Upper lobe of left lung (tissue), 6 donors: Measurements from ENCODE around the gene CNTNAP5. TPM values are rescaled to one million over a fixed set of nuclear protein-coding genes. Genes with fewer than 3 reads are reported as not detected.

Experiments
- ATAC-seq, 2 donors: fragments of 200-7000 bp; cut with Tn5 transposase; one replicate each; pipeline ENCODE4 v1.9.1; 2022; ENCODE audit warnings: mild to moderate bottlenecking in 2 of 2, moderate library complexity in 2 of 2; ENCODE audit not compliant: low FRiP score in 2 of 2
- DNase-seq, 2 donors: peaks; one replicate each; pipeline ENCODE4 v3.0.0-alpha.2; 2019 to 2020
- H3K27ac ChIP-seq, 4 donors: fragments of 200-600 bp; sonication (generic); one replicate each; pipeline ENCODE4 v1.5.1; 2016 to 2019
- H3K27me3 ChIP-seq, 4 donors: fragments of 200-600 bp; sonication (generic); one replicate each; pipeline ENCODE4 v1.5.1; 2017 to 2019
- H3K36me3 ChIP-seq, 4 donors: fragments of 200-600 bp; sonication (generic); one replicate each; pipeline ENCODE4 v1.5.1; 2016 to 2019
- H3K4me1 ChIP-seq, 4 donors: fragments of 200-600 bp; sonication (generic); one replicate each; pipeline ENCODE4 v1.5.1; 2018 to 2019
- H3K4me3 ChIP-seq, 4 donors: fragments of 200-600 bp; sonication (generic); one replicate each; pipeline ENCODE4 v1.5.1; 2017 to 2019; ENCODE audit warnings: mild to moderate bottlenecking in 2 of 4, moderate library complexity in 1 of 4
- H3K9me3 ChIP-seq, 4 donors: fragments of 200-600 bp; sonication (generic); one replicate each; pipeline ENCODE4 v1.5.1; 2018 to 2019
- CTCF ChIP-seq, 6 experiments: fragments of 450-650 bp in 4 of 6; fragments of 200-600 bp in 2 of 6; sonication (generic) in 2 of 6; IDR thresholded peaks; one replicate each; pipeline ENCODE4 v1.5.1; 2016 to 2019; ENCODE audit warnings: antibody characterized with exemption in 6 of 6
- EP300 ChIP-seq, 4 donors: sonication (generic); formaldehyde crosslinking; IDR thresholded peaks; one replicate each; pipeline ENCODE4 v1.5.1; 2017; ENCODE audit warnings: antibody characterized with exemption in 4 of 4, control low read depth in 2 of 4
- POLR2A ChIP-seq, 4 donors: fragments of 450-650 bp; IDR thresholded peaks; one replicate each; pipeline ENCODE4 v1.5.1; 2016 to 2017; ENCODE audit warnings: antibody characterized with exemption in 4 of 4, mild to moderate bottlenecking in 2 of 4
- POLR2AphosphoS5 ChIP-seq, 2 donors: sonication (generic); formaldehyde crosslinking; IDR thresholded peaks; one replicate each; pipeline ENCODE4 v1.5.1; 2017; ENCODE audit warnings: antibody characterized with exemption in 2 of 2
- WGBS, 2 donors: methylation state at CpG; one replicate each; pipeline ENCODE4 v1.1.5; 2017 to 2018; 5-methylcytosine and 5-hydroxymethylcytosine counted together
- total RNA-seq, 6 donors: library from RNA; depleted of rRNA in 4 of 6; stranded (reverse); fragments of >200 nt in 4 of 6; gene quantifications; one replicate each; pipeline versions ENCODE4 v1.1.0 to v1.2.1, GENCODE V29; 2016 to 2021
- donor health status: DM: no; HTN: no; CAD: no; lungs with moderate emphysema.
- donor health status: DM: no; HTN: yes; CAD: no; lungs with severe emphysema.

CNTNAP5 gene
- total RNA-seq, 6 donors from 2014 or later = not detected

- Histone ChIP-seq H3K27me3 (no peaks in the 10 kb centered on the region), H3K9me3 (no peaks in the 10 kb centered on the region), H3K4me3 (no peak overlapping the region), H3K27ac (no peak overlapping the region), H3K36me3 (no peaks in the 10 kb centered on the region), H3K4me1 (no peaks in the 10 kb centered on the region)
- 0 to 41% methylated on average over 1 of the region's 1 CpG for WGBS, 2 donors
- DNase-seq (no peak), ATAC-seq (no peak)
- TF ChIP-seq CTCF (IDR thresholded peaks at IDR 0.05) (no peak), POLR2AphosphoS5 (IDR thresholded peaks at IDR 0.05) (no peak), EP300 (IDR thresholded peaks at IDR 0.05) (no peak), POLR2A (IDR thresholded peaks at IDR 0.05) (no peak)
Measured at GRCh38 chr2:124081154-124081716, 56.1 kb downstream of the CNTNAP5 start.

- WGBS, 2 donors = 49 to 75% methylated on average over 2 of the region's 2 CpGs
- no peaks in the 10 kb centered on the region for H3K4me1 ChIP-seq
Measured at GRCh38 chr2:124088616-124089015, 63.5 kb downstream of the CNTNAP5 start.

GRCh38 chr2:124091721-124092120 lies 66.6 kb downstream of the CNTNAP5 start:
- ATAC-seq (no peak), DNase-seq (no peak)
- WGBS, 2 donors = 74 to 76% methylated on average over 5 of the region's 5 CpGs
- Histone ChIP-seq H3K4me1 (no peaks in the 10 kb centered on the region), H3K9me3 (peaks cover 0 to 4% (median 0%) of the 10 kb centered on the region in 4 donors), H3K36me3 (no peaks in the 10 kb centered on the region), H3K4me3 (no peak overlapping the region), H3K27me3 (no peaks in the 10 kb centered on the region), H3K27ac (no peak overlapping the region)
- TF ChIP-seq POLR2AphosphoS5 (IDR thresholded peaks at IDR 0.05) (no peak), POLR2A (IDR thresholded peaks at IDR 0.05) (no peak), CTCF (IDR thresholded peaks at IDR 0.05) (no peak), EP300 (IDR thresholded peaks at IDR 0.05) (no peak)

More at GRCh38 chr2:124088616-124089015, 63.5 kb downstream of the CNTNAP5 start:
- ATAC-seq (no peak), DNase-seq (no peak)
- Histone ChIP-seq H3K9me3 (peaks cover 0 to 4% (median 0%) of the 10 kb centered on the region in 4 donors), H3K36me3 (no peaks in the 10 kb centered on the region), H3K4me3 (no peak overlapping the region), H3K27me3 (no peaks in the 10 kb centered on the region), H3K27ac (no peak overlapping the region)
- TF ChIP-seq POLR2AphosphoS5 (IDR thresholded peaks at IDR 0.05) (no peak), EP300 (IDR thresholded peaks at IDR 0.05) (no peak), CTCF (IDR thresholded peaks at IDR 0.05) (no peak), POLR2A (IDR thresholded peaks at IDR 0.05) (no peak)

GRCh38 chr2:124092651-124093050 lies 67.6 kb downstream of the CNTNAP5 start:
- no peaks in the 10 kb centered on the region for H3K27me3 ChIP-seq
- WGBS, 2 donors = 45 to 81% methylated on average over 2 of the region's 2 CpGs
- no peaks in the 10 kb centered on the region for H3K9me3 ChIP-seq
- H3K4me1 ChIP-seq = no peaks in the 10 kb centered on the region
- ATAC-seq (no peak), DNase-seq (no peak)
- no peak overlapping the region for H3K4me3 ChIP-seq
- TF ChIP-seq POLR2A (IDR thresholded peaks at IDR 0.05) (no peak), CTCF (IDR thresholded peaks at IDR 0.05) (no peak), EP300 (IDR thresholded peaks at IDR 0.05) (no peak), POLR2AphosphoS5 (IDR thresholded peaks at IDR 0.05) (no peak)
- no peak overlapping the region for H3K27ac ChIP-seq
- H3K36me3 ChIP-seq = no peaks in the 10 kb centered on the region

- no peaks in the 10 kb centered on the region for H3K36me3 ChIP-seq
- no peak for ATAC-seq
Measured at GRCh38 chr2:124104914-124105313, 79.8 kb downstream of the CNTNAP5 start.

More at GRCh38 chr2:124104914-124105313, 79.8 kb downstream of the CNTNAP5 start:
- no peaks in the 10 kb centered on the region for H3K27me3 ChIP-seq
- no peak overlapping the region for H3K27ac ChIP-seq
- no peak for DNase-seq
- WGBS, 2 donors = 73 to 78% methylated on average over 1 of the region's 1 CpG
- H3K4me1 ChIP-seq = no peaks in the 10 kb centered on the region
- no peak for TF ChIP-seq POLR2A (IDR thresholded peaks at IDR 0.05)
- no peak for TF ChIP-seq POLR2AphosphoS5 (IDR thresholded peaks at IDR 0.05)
- no peak for TF ChIP-seq CTCF (IDR thresholded peaks at IDR 0.05)
- no peak for TF ChIP-seq EP300 (IDR thresholded peaks at IDR 0.05)
- no peaks in the 10 kb centered on the region for H3K9me3 ChIP-seq
- no peak overlapping the region for H3K4me3 ChIP-seq
